Raji (cell line): ENCODE measurements around the gene F5.

Experiments used
- POLR2A ChIP-seq: IDR thresholded peaks from 2 replicates; pipeline ENCODE4 v1.6.1; 2011; ENCODE audit warnings: low read depth, low read length, control low read depth; ENCODE audit not compliant: insufficient read depth

Gene F5

DNA sequence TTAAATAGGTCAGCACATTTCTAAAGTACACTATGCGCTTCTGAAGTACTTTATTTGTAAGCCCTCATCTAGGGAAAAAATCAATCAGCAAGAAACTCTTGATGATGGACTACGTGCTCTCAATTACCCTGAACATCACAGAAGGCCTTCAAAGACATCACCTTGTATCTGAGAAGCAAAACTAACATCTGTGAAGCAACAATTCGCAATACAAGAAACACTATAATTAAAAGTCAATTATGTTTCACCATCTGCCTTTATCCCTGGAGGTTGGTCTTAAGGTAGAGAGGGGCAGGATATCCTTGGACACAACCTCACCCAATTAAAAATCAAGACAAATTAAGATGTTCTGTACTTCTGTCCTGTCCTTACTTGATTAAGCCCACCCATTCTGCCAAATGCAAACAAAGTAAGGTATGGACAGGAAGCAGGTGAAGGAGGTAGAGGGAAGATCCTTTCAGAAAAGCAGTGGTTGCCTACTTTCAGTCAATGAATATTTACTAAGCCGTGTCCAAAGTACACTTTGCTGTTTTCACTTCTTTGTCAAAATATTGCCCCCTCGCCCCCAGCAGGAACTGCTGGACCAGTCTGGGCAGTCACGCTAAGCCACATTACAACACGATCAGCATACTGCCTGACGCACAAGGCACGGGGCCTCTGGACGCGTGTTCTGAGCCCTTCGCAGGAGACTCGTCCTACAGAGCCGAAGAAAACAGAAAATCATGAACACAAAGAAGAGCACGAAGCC is 101.4 kb downstream of the F5 start:
- no peak for TF ChIP-seq POLR2A

- no peak for TF ChIP-seq POLR2A
Observed at GRCh38 chr1:169484101-169484500, 102.2 kb downstream of the F5 start.

DNA sequence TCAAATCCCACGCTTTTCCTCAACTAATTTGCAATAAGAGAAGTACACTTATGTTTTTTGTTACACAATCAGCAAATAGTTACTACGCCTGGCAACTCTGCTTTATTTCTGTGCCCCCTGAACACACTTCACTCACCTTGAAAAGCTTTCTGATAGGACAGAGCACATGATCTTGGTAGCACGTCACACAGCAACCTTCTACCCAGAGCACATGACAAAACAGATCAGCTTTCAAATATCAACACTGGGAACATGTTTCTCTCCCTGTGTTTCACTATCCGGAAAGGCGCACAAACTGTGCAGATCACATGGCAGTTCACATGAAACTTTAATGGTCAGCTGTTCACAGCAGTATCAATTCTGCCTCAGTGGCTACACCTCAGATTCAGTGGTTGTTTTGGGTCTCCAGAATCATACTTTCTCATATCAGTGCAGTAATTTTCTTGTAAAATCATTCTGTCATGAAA is 102.7 kb downstream of the F5 start:
- no peak for TF ChIP-seq POLR2A

GRCh38 chr1:169479363-169480066 is 106.8 kb downstream of the F5 start:
- no peak for TF ChIP-seq POLR2A

DNA sequence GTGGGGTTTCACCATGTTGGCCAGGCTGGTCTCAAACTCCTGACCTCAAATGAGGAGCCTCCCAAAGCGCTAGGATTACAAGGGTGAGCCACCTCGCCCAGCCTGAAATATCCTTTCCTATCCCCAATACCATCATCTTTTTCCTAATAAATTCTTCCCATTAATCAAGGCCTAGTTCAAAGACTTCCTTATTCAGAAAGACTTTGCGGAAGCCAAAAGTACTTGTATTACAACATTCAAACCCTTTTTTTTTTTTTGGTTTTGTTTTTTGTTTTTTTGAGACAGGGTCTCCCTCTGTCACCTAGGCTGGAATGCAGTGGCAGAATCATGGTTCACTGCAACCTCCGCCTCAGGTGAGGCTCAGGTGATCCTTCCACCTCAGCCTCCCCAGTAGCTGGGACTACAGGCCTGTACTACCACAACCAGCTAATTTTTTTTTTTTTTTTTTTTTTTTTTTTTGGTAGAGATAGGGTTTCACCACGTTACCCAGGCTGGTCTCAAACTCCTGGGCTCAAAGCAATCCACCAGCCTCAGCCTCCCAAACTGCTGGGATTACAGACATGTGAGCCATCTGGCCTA is 108.1 kb downstream of the F5 start:
- no peak for TF ChIP-seq POLR2A

DNA sequence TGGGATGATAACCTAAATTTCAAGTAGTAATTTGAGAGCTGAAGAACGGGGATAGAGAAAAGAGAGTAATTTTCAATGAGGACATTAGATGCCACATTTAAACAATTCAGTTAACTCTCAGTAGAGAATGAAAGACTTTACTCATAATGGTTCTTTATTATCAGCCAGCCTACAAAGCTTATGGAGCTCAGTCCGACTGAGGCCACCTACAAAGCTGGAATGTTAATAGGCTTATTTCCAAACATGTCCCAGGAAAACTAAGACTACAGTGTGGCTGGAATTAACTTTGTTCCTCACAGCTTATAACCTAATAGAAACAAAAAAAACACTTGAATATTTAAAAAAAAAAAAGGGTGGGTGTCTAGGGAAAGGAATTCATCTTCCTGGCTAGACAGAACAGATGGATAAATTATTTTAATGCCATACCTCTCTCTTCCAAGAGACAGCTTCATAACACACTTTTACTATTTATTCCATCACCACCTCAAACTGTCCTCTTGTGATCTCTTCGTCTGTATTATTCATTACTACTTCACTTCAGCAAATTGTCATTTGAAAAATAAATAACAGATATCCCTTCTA is 110.4 kb downstream of the F5 start:
- TF ChIP-seq POLR2A = no peak

- no peak for TF ChIP-seq POLR2A
Observed at GRCh38 chr1:169474302-169474995, 111.8 kb downstream of the F5 start.

- TF ChIP-seq POLR2A = no peak
Observed at GRCh38 chr1:169473347-169473746, 112.9 kb downstream of the F5 start.

DNA sequence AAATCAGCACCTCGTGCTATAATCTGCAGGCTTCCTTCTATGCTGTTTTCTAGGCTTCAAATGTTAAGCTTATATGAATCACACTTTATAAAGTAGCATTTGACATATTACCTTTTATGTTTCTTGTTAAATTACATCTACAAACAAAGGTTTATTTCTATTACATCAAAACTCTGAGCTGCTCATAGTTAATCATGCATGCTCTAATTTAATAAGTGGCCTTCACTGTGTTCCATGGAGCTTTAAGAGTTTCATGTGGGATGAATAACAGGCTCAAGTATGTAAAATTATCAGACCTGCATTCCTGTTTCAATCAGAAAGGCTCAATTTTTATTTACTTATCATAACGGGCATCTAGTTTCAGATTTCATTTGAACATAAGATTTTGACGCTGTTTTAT is 113.5 kb downstream of the F5 start:
- TF ChIP-seq POLR2A = no peak

DNA sequence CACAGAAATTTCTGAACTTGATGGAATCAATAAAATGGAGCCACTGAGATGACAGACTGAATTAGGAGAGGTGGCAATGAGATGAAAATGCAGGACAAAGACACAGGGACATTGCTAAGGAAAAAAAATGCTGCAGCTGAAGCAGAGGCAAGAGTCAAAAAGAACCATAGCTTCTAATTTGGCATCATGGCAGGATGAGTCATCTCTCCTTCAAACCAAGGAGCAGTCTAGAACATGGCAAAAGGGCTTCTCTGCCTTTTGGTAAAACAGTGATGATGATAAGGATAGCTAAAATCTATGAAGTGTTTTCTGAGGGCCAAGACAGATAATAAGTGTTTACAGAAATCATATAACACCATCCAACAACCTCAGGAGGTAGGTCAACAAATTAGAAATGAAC is 117.3 kb downstream of the F5 start:
- TF ChIP-seq POLR2A = no peak

- TF ChIP-seq POLR2A = no peak
Observed at GRCh38 chr1:169466259-169467230, 119.7 kb downstream of the F5 start.

DNA sequence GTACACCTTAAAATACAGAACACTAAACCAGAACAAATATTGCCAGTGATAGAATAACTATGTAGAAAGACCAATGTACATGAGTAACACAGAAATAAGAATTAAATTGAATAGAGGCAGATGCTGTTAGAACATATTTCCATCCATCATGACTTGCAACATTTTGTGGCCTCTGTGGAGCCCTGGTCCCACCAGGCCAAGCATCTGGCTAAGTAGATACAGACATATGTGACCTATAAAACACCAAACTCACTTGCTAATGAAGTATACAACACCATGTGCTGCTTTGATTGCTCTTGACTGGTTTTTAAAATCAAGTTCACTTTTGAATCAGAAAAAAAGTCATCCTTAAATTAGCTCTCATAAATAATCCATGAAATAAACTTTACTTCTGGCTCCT is 121.0 kb downstream of the F5 start:
- no peak for TF ChIP-seq POLR2A
